ENCODE measurements around the gene IER3. TPM values are rescaled to one million over a fixed set of nuclear protein-coding genes. Genes with fewer than 3 reads are reported as not detected.

IER3 gene
- total and polyA plus RNA-seq, 2 of the 8 experiments (the other 6 are each of a cell fraction or from before 2014, with no cell fraction given) = 11.9 to 26.5 TPM

DNA sequence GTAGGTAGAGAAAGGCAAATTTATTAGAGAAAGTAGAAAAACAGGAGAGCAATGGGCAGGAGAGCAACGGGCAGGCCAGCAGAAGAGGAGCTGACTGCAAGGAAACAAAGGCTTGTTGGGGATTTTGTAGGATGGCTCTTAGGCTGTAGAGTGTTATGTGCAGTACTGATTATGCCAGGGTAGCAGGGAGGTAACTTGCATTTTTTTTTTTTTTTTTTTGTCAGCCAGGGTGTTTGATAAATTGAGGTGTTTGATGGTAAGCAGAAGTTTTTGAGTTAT lies 36.2 kb upstream of the IER3 start:
- H3K18ac ChIP-seq (ENCODE audit: extremely low read depth, low read length) = no peak overlapping the region
- H4K20me1 ChIP-seq (replicated peaks in 1 of 2; ENCODE audit: control insufficient read depth in 1 of 2, insufficient read depth in 2 of 2, low read length in 2 of 2) = no peaks in the 10 kb centered on the region
- WGBS, 2 experiments (ENCODE audit: extremely low coverage in 1 of 2, insufficient coverage in 1 of 2, insufficient read length in 1 of 2, insufficient replicate concordance in 2 of 2, low coverage in 1 of 2, low lambda C conversion rate in 2 of 2, missing lambda C conversion rate in 1 of 2) = 81% methylated on average over 1 of the region's 1 CpG; no CpG with 5 or more reads in 1 of the 2 experiments
- no peaks in the 10 kb centered on the region for H3K79me1 ChIP-seq (ENCODE audit: low read depth, low read length)
- DNase-seq (ENCODE audit: low read depth in 1 of 2, low spot score in 2 of 2) = no peak
- CTCF ChIA-PET (ENCODE audit: partially characterized antibody) = interaction anchor here (0.6 kb wide), 1 partner anchor 299 kb away, joined by 3 read pairs; no protein-coding TSS in a partner anchor
- H2BK20ac ChIP-seq (ENCODE audit: low read length) = no peak overlapping the region
- H3K27me3 ChIP-seq (replicated peaks in 1 of 4; ENCODE audit: control insufficient read depth in 3 of 4, extremely low read depth in 1 of 4, insufficient read depth in 3 of 4, low read length in 3 of 4) = 0 out of 7 replicates have a peak, but pooled peaks cover 0 to 3% (median 0%) of the 10 kb centered on the region in 4 experiments
- POLR2A ChIA-PET (ENCODE audit: partially characterized antibody) = interaction anchor here (2.5 kb wide), 1 partner anchor 10 kb away, joined by 6 read pairs; no protein-coding TSS in a partner anchor
- H3K4me3 ChIP-seq (ENCODE audit: extremely low read depth in 1 of 4, insufficient read depth in 2 of 4, low read depth in 3 of 4, low read length in 4 of 4) = no peak overlapping the region
- no peak overlapping the region for H3K23ac ChIP-seq (ENCODE audit: insufficient read length)
- H3K36me3 ChIP-seq (ENCODE audit: control insufficient read depth in 2 of 4, insufficient read depth in 4 of 4, low read length in 3 of 4) = no peaks in the 10 kb centered on the region
- no peak overlapping the region for H2AK5ac ChIP-seq (ENCODE audit: low read depth, low read length)
- H3K9ac ChIP-seq (replicated peaks in 1 of 4; ENCODE audit: extremely low read depth in 1 of 4, low read depth in 3 of 4, low read length in 3 of 4) = no peak overlapping the region
- H2AFZ ChIP-seq (ENCODE audit: low read length) = no peak overlapping the region
- H3K9me3 ChIP-seq (ENCODE audit: insufficient read depth in 2 of 2, low read depth in 1 of 2, low read length in 1 of 2) = no peaks in the 10 kb centered on the region
- H3K4me2 ChIP-seq (ENCODE audit: insufficient read depth in 1 of 2, low read depth in 2 of 2, low read length in 2 of 2) = no peak overlapping the region
- H3K23me2 ChIP-seq (ENCODE audit: low read depth, low read length) = no peaks in the 10 kb centered on the region
- H3K27ac ChIP-seq (ENCODE audit: low read depth, low read length) = no peak overlapping the region
- no peaks in the 10 kb centered on the region for H3K4me1 ChIP-seq (replicated peaks in 1 of 4; ENCODE audit: control insufficient read depth in 3 of 4, insufficient read depth in 4 of 4, low read length in 3 of 4)
- no peak overlapping the region for H2BK5ac ChIP-seq (ENCODE audit: low read depth, low read length)
- no peak overlapping the region for H3K14ac ChIP-seq (ENCODE audit: insufficient read length)
- no peak overlapping the region for H2BK120ac ChIP-seq (replicated peaks; ENCODE audit: low read depth, low read length)
- H2BK15ac ChIP-seq (ENCODE audit: low read length) = no peak overlapping the region
- no peaks in the 10 kb centered on the region for H3K79me2 ChIP-seq (ENCODE audit: control insufficient read depth in 1 of 2, insufficient read depth in 2 of 2, low read length in 2 of 2)
- no peak for FAIRE-seq
- no peak overlapping the region for H3K56ac ChIP-seq (replicated peaks; ENCODE audit: insufficient read length, low read depth, low read length)
- no peak overlapping the region for H4K8ac ChIP-seq (ENCODE audit: extremely low read depth, insufficient read depth, low read length)
- H4K5ac ChIP-seq (ENCODE audit: insufficient read length, low read depth, low read length) = no peak overlapping the region
- H3K4ac ChIP-seq (replicated peaks; ENCODE audit: insufficient read length, low read depth, low read length) = no peak overlapping the region
- H2BK12ac ChIP-seq (ENCODE audit: low read depth, low read length) = no peak overlapping the region
- no peak for TF ChIP-seq FOSL1 (IDR thresholded peaks at IDR 0.05; ENCODE audit: insufficient read depth, low read depth, low read length)
- TF ChIP-seq CHD1 (IDR thresholded peaks at IDR 0.05; ENCODE audit: low read depth, low read length) = no peak
- TF ChIP-seq MAFK (IDR thresholded peaks at IDR 0.05; ENCODE audit: low read depth, low read length) = no peak
- no peak for TF ChIP-seq EP300 (IDR thresholded peaks at IDR 0.05; ENCODE audit: borderline replicate concordance in 1 of 2, low read depth in 2 of 2, low read length in 2 of 2)
- TF ChIP-seq BRCA1 (IDR thresholded peaks at IDR 0.05; ENCODE audit: low read depth, low read length) = no peak
- no peak for TF ChIP-seq RXRA (IDR thresholded peaks at IDR 0.05; ENCODE audit: insufficient read depth, low read depth, low read length)
- no peak for TF ChIP-seq CBX5 (IDR thresholded peaks at IDR 0.05; ENCODE audit: low read depth, low read length)
- TF ChIP-seq SIRT6 (IDR thresholded peaks at IDR 0.05; ENCODE audit: low read length) = no peak
- no peak for TF ChIP-seq SRF (IDR thresholded peaks at IDR 0.05; ENCODE audit: low read depth, low read length)
- no peak overlapping the region for H4K91ac ChIP-seq (replicated peaks; ENCODE audit: insufficient read length, low read length)
